Measurements from ENCODE around the gene TAS2R7.

TAS2R7 gene

DNA sequence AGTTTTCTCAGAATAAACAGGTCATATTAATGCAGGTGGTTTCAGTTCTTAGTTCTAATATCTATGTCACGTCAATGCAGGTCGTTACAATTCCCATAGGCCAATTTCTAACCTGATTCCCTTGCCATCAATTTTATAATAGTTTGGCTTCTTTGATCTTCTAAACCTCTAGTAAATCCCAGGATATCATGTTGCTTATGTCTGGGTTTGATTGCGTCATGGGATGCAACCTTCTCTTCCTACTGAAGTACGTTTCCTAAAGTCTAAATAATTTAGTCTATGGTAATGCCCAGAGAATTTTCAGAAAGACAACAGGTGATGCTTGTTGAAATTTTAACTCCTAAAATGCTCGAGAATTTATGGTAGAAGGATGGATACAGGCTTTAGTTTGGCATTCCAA lies 19.2 kb downstream of the TAS2R7 start:
- peak; percentile 54; the same call in 1 of the 2 replicates for TF ChIP-seq CEBPB (IDR thresholded peaks at IDR 0.05)
- TF ChIP-seq, protein P1, sequence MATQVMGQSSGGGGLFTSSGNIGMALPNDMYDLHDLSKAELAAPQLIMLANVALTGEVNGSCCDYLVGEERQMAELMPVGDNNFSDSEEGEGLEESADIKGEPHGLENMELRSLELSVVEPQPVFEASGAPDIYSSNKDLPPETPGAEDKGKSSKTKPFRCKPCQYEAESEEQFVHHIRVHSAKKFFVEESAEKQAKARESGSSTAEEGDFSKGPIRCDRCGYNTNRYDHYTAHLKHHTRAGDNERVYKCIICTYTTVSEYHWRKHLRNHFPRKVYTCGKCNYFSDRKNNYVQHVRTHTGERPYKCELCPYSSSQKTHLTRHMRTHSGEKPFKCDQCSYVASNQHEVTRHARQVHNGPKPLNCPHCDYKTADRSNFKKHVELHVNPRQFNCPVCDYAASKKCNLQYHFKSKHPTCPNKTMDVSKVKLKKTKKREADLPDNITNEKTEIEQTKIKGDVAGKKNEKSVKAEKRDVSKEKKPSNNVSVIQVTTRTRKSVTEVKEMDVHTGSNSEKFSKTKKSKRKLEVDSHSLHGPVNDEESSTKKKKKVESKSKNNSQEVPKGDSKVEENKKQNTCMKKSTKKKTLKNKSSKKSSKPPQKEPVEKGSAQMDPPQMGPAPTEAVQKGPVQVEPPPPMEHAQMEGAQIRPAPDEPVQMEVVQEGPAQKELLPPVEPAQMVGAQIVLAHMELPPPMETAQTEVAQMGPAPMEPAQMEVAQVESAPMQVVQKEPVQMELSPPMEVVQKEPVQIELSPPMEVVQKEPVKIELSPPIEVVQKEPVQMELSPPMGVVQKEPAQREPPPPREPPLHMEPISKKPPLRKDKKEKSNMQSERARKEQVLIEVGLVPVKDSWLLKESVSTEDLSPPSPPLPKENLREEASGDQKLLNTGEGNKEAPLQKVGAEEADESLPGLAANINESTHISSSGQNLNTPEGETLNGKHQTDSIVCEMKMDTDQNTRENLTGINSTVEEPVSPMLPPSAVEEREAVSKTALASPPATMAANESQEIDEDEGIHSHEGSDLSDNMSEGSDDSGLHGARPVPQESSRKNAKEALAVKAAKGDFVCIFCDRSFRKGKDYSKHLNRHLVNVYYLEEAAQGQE (IDR thresholded peaks at IDR 0.05; ENCODE audit: low read depth) = no peak

DNA sequence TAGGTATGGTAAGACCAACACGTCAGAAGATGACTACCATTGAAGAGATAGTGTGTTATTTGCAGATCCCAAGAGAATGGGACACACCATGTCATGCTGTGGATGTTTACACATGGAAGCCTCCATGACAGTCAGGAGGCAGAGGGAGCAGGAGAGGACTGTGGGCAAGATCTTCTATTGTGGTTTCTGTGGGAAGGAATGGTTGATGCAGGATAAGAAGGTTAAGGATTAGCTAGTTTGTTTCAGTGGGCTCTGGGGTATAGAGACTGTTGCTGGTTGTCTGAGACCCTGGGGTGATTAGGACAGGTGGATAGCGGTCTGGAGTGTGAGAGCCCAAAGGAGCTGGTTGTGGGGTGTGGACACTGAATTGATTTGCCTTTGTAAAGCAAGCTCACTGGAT lies 23.3 kb downstream of the TAS2R7 start:
- TF ChIP-seq, protein P2, sequence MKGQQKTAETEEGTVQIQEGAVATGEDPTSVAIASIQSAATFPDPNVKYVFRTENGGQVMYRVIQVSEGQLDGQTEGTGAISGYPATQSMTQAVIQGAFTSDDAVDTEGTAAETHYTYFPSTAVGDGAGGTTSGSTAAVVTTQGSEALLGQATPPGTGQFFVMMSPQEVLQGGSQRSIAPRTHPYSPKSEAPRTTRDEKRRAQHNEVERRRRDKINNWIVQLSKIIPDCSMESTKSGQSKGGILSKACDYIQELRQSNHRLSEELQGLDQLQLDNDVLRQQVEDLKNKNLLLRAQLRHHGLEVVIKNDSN (IDR thresholded peaks at IDR 0.05) = no peak
- TF ChIP-seq ZBTB7A (IDR thresholded peaks at IDR 0.05; ENCODE audit: low read depth) (no peak), FOXM1 (IDR thresholded peaks at IDR 0.05; ENCODE audit: borderline replicate concordance, low read depth) (no peak), YY1 (IDR thresholded peaks at IDR 0.05; ENCODE audit: low read depth) (no peak), EGR1 (IDR thresholded peaks at IDR 0.05) (no peak), TEAD4 (IDR thresholded peaks at IDR 0.05) (no peak), TCF12 (IDR thresholded peaks at IDR 0.05; ENCODE audit: low read depth) (no peak), EP300 (IDR thresholded peaks at IDR 0.05; ENCODE audit: borderline replicate concordance) (no peak), TAF1 (IDR thresholded peaks at IDR 0.05; ENCODE audit: low read depth) (no peak)

DNA sequence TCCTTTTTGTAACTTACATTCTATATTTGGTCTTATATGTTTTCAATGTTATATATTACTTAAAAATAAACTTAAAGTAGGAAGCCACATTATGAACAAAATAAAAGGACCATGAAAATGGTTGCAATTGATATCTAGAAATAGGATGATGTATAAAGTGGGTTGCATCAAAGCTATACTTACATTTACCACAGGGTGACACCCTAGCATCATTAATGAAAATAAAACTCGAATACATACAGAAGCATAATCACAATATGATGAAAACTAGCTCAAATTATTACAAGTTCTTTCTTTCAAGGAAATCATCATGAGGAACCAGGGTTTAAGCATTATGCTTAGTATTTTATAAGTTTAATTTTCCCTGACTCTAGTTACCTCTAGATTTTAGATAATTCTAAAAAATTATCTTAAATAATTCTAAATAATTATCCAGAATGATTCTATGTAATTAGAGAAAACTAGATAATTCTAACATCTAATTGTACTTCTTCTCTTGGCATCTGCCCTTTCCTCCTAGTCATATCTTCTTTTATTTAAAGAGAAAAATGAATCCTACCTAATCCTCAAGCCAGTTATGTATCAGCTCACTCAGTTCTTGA lies 31.2 kb downstream of the TAS2R7 start:
- TF ChIP-seq, protein P2 (IDR thresholded peaks at IDR 0.05) = no peak
- TF ChIP-seq RAD21 (IDR thresholded peaks at IDR 0.05; ENCODE audit: low read depth) = peak; percentile 92
- TF ChIP-seq ZBTB7A (IDR thresholded peaks at IDR 0.05; ENCODE audit: low read depth) = no peak

DNA sequence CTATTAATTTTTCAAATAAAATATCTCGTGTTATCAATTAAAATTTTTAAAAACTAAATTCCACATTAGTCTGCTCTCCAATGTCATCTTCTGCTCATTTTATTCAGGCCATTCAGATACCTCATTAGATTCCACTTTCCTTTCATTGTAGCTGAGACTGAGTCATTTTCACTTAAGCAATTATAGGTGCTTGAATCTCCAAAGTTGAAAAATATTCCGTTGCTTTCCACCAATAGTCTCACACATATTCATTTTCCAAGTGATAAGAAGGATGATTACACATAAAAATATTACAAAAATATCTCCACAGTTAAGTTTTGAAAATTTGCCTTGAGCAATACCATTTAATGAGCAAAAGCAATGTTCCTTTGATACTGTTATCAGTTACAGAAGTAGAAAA lies 42.8 kb downstream of the TAS2R7 start:
- TF ChIP-seq TCF12 (IDR thresholded peaks at IDR 0.05; ENCODE audit: low read depth) (no peak), EGR1 (IDR thresholded peaks at IDR 0.05) (no peak), CEBPB (IDR thresholded peaks at IDR 0.05) (no peak), CREB1 (IDR thresholded peaks at IDR 0.05; ENCODE audit: low read depth) (no peak), ZBTB7A (IDR thresholded peaks at IDR 0.05; ENCODE audit: low read depth) (no peak), TEAD4 (IDR thresholded peaks at IDR 0.05) (no peak), TAF1 (IDR thresholded peaks at IDR 0.05; ENCODE audit: low read depth) (no peak), YY1 (IDR thresholded peaks at IDR 0.05; ENCODE audit: low read depth) (no peak)
- TF ChIP-seq, protein P2 (IDR thresholded peaks at IDR 0.05) = no peak
- TF ChIP-seq, protein P1 (IDR thresholded peaks at IDR 0.05; ENCODE audit: low read depth) = no peak

DNA sequence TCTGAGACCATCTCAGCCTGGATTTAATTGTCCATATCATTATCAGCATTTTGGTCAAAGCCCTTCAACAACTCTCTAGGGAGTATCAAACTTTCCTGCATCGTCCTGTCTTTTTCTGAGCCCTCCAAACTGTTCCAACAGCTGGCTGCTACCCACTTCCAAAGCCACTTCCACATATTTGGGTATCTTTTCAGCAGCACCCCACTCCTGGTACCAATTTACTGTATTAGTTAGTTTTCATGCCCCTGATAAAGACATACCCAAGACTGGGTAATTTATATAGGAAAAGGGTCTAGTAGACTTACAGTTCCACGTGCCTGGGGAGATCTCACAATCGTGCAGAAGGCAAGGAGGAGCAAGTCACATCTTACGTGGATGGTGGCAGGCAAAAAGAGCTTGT lies 46.2 kb downstream of the TAS2R7 start:
- TF ChIP-seq, protein P2 (IDR thresholded peaks at IDR 0.05) = no peak
- TF ChIP-seq TAF1 (IDR thresholded peaks at IDR 0.05; ENCODE audit: low read depth) (no peak), TEAD4 (IDR thresholded peaks at IDR 0.05) (no peak), TCF12 (IDR thresholded peaks at IDR 0.05; ENCODE audit: low read depth) (no peak), EP300 (IDR thresholded peaks at IDR 0.05; ENCODE audit: borderline replicate concordance) (no peak), ZBTB7A (IDR thresholded peaks at IDR 0.05; ENCODE audit: low read depth) (no peak), RAD21 (IDR thresholded peaks at IDR 0.05; ENCODE audit: low read depth) (no peak), CREB1 (IDR thresholded peaks at IDR 0.05; ENCODE audit: low read depth) (no peak), CEBPB (IDR thresholded peaks at IDR 0.05) (no peak), EGR1 (IDR thresholded peaks at IDR 0.05) (no peak)
- TF ChIP-seq, protein P3, sequence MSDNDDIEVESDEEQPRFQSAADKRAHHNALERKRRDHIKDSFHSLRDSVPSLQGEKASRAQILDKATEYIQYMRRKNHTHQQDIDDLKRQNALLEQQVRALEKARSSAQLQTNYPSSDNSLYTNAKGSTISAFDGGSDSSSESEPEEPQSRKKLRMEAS (IDR thresholded peaks at IDR 0.05) = no peak

DNA sequence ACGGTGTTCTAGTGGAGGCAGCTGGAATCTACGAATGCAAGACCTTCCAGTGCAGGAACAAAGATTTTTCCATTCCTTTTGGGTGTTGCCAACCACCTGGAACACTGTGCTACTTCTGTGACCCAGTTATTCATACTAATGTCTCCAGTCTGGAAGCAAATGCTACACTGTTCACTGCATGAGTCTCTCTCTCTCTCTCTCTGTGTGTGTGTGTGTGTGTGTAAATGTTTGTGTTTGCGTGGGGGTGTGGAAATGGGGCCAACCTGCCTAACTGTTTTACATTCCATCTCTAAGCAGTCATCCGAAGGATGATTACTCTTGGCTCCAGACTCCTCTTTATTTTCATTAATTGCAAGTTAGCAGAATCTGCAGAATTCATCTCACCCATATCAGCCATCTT lies 49.4 kb downstream of the TAS2R7 start:
- TF ChIP-seq ZBTB7A (IDR thresholded peaks at IDR 0.05; ENCODE audit: low read depth) = no peak
- no peak for TF ChIP-seq EGR1 (IDR thresholded peaks at IDR 0.05)
- TF ChIP-seq CREB1 (IDR thresholded peaks at IDR 0.05; ENCODE audit: low read depth) = no peak
- TF ChIP-seq, protein P2 (IDR thresholded peaks at IDR 0.05) = no peak
- TF ChIP-seq YY1 (IDR thresholded peaks at IDR 0.05; ENCODE audit: low read depth) = no peak
- TF ChIP-seq RAD21 (IDR thresholded peaks at IDR 0.05; ENCODE audit: low read depth) = no peak
- no peak for TF ChIP-seq EP300 (IDR thresholded peaks at IDR 0.05; ENCODE audit: borderline replicate concordance)
- TF ChIP-seq, protein P3 (IDR thresholded peaks at IDR 0.05) = no peak
- no peak for TF ChIP-seq CEBPB (IDR thresholded peaks at IDR 0.05)
- no peak for TF ChIP-seq TCF12 (IDR thresholded peaks at IDR 0.05; ENCODE audit: low read depth)
- TF ChIP-seq TAF1 (IDR thresholded peaks at IDR 0.05; ENCODE audit: low read depth) = no peak
- no peak for TF ChIP-seq FOXM1 (IDR thresholded peaks at IDR 0.05; ENCODE audit: borderline replicate concordance, low read depth)
- no peak for TF ChIP-seq NFIC (IDR thresholded peaks at IDR 0.05)
- TF ChIP-seq, protein P1 (IDR thresholded peaks at IDR 0.05; ENCODE audit: low read depth) = no peak
- no peak for TF ChIP-seq TEAD4 (IDR thresholded peaks at IDR 0.05)
